ENCODE results near the gene ALOX15B.
"Not testable (repeated sequence)": the region's sequence is repeated elsewhere in the genome, so short reads cannot be mapped to it uniquely, and the experiment has no call there.

Gene ALOX15B

DNA sequence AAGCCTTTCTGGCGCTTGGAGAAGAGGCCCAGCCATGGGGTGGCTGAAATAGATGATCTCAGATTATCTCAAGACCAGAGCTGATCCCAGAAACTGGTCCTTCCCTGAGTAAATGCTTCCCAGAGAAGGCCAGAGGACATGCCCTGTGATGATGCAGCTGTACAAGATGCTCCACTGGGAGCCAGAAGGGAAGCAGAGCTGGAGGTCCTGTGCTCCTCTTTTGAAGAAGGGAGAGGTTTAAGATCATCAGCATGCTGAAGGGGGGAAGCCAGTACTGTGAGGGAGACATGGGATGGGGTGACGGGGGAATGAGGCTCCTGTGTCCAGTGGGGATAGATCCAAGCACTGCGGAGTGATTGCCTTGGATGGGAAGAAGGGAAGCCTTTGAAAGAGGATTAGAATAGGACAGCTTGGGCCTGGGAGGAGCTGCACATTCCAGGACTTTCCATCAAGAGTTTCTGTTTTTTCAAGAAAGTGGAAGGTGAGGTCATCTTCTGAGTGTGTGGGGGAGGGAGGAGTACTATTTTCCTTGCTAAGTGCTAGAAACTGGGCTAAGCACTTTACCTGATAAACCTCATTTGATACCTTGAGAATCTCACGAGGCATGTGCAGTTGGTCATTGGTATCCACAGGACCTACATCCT is 16.4 kb upstream of the ALOX15B start:
- H3K4me1 ChIP-seq (ENCODE audit: low read length): no peaks in the 10 kb centered on the region
- H2AFZ ChIP-seq (ENCODE audit: low read depth, low read length): no peak overlapping the region

DNA sequence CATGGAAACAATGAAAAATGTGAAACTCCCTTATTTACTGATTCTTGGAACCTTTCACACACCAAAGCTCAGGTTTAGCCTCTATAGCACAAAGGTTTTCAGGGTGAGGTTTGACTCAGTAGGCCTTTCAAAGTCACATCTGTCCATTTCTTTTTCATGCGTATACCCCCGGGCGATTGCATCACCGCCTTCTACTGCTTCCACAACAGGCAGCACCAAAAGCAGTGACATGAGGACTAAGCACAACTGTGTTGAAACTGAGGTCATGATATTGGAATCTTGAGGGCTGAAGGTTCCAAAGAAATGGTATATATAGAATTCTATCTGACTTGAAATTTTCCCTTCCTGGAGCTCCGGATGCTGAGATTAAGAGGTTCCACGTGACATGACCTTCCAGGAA is 14.7 kb upstream of the ALOX15B start:
- H3K27ac ChIP-seq (ENCODE audit: low read length); H3K4me3 ChIP-seq (ENCODE audit: low read length); H3K9me3 ChIP-seq (ENCODE audit: insufficient read depth, low read length); H3K79me2 ChIP-seq (ENCODE audit: low read length); H4K20me1 ChIP-seq (ENCODE audit: insufficient read depth, low read length); H3K27me3 ChIP-seq (ENCODE audit: low read depth, low read length); H3K4me1 ChIP-seq (ENCODE audit: low read length); H3K36me3 ChIP-seq (replicated peaks; ENCODE audit: low read depth, low read length); H3K9ac ChIP-seq (ENCODE audit: low read length); H3K4me2 ChIP-seq (ENCODE audit: low read length); H2AFZ ChIP-seq (ENCODE audit: low read depth, low read length): not testable (repeated sequence)

More for the DNA sequence above, 16.4 kb upstream of the ALOX15B start:
- H3K4me3 ChIP-seq (ENCODE audit: low read length): no peak overlapping the region
- H3K4me2 ChIP-seq (ENCODE audit: low read length): no peak overlapping the region
- H3K36me3 ChIP-seq (replicated peaks; ENCODE audit: low read depth, low read length): no peaks in the 10 kb centered on the region
- peaks cover 3% of the 10 kb centered on the region; the same call in 1 of the 2 replicates for H3K27me3 ChIP-seq (ENCODE audit: low read depth, low read length)
- H3K9me3 ChIP-seq (ENCODE audit: insufficient read depth, low read length): no peaks in the 10 kb centered on the region
- H3K9ac ChIP-seq (ENCODE audit: low read length): no peak overlapping the region
- no peak for TF ChIP-seq EZH2phosphoT487 (IDR thresholded peaks at IDR 0.05; ENCODE audit: low read depth)
- TF ChIP-seq, protein P1, sequence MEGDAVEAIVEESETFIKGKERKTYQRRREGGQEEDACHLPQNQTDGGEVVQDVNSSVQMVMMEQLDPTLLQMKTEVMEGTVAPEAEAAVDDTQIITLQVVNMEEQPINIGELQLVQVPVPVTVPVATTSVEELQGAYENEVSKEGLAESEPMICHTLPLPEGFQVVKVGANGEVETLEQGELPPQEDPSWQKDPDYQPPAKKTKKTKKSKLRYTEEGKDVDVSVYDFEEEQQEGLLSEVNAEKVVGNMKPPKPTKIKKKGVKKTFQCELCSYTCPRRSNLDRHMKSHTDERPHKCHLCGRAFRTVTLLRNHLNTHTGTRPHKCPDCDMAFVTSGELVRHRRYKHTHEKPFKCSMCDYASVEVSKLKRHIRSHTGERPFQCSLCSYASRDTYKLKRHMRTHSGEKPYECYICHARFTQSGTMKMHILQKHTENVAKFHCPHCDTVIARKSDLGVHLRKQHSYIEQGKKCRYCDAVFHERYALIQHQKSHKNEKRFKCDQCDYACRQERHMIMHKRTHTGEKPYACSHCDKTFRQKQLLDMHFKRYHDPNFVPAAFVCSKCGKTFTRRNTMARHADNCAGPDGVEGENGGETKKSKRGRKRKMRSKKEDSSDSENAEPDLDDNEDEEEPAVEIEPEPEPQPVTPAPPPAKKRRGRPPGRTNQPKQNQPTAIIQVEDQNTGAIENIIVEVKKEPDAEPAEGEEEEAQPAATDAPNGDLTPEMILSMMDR (IDR thresholded peaks at IDR 0.05; ENCODE audit: low read depth, low read length): no peak
- no peaks in the 10 kb centered on the region for H4K20me1 ChIP-seq (ENCODE audit: insufficient read depth, low read length)
- no peak overlapping the region for H3K27ac ChIP-seq (ENCODE audit: low read length)
- H3K79me2 ChIP-seq (ENCODE audit: low read length): no peaks in the 10 kb centered on the region

DNA sequence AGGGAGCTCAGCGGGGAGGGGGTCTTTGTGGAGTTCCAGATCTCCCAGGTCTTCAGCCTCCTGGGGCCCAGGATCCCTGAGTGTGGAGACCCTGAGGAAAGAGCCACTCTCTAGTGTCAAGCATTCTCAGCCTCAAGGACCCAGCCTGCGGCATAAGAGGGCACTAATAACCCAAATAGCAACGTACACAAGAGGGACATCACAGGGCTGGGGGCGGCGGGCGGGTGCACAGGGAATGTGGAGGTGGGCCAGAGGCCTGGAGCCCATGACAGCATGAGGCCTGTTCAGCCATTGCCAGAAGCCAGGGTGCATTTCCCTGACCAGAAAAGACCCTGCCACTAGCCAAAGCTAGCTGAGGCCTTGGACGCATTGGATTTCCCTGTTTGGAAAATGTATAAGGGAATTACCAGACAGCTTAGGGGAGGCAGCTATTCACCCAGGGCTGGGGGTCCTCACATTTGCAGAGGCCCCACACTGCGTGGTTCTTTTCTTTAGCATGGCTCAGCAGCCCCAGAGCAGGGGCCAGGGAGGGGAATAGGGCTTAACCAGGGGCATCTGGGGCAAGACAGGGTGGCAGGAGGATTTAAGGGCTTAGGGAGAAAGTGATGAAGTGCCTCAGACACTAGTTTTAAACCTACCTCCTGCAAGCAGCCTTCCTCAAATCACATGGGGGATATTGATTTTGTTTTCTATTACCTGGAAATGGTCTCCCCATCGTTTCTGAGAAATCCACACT is 13.5 kb upstream of the ALOX15B start:
- Histone ChIP-seq H3K4me2 (ENCODE audit: low read length) (no peak overlapping the region), H3K79me2 (ENCODE audit: low read length) (no peaks in the 10 kb centered on the region), H3K9me3 (ENCODE audit: insufficient read depth, low read length) (no peaks in the 10 kb centered on the region), H3K27ac (ENCODE audit: low read length) (no peak overlapping the region), H4K20me1 (ENCODE audit: insufficient read depth, low read length) (no peaks in the 10 kb centered on the region), H3K9ac (ENCODE audit: low read length) (no peak overlapping the region), H3K4me1 (ENCODE audit: low read length) (no peaks in the 10 kb centered on the region), H3K36me3 (replicated peaks; ENCODE audit: low read depth, low read length) (no peaks in the 10 kb centered on the region), H2AFZ (ENCODE audit: low read depth, low read length) (no peak overlapping the region), H3K4me3 (ENCODE audit: low read length) (no peak overlapping the region), H3K27me3 (ENCODE audit: low read depth, low read length) (peaks cover 8% of the 10 kb centered on the region; the same call in 1 of the 2 replicates)
- TF ChIP-seq, protein P1 (IDR thresholded peaks at IDR 0.05; ENCODE audit: low read depth, low read length): no peak
- TF ChIP-seq EZH2phosphoT487 (IDR thresholded peaks at IDR 0.05; ENCODE audit: low read depth): no peak

DNA sequence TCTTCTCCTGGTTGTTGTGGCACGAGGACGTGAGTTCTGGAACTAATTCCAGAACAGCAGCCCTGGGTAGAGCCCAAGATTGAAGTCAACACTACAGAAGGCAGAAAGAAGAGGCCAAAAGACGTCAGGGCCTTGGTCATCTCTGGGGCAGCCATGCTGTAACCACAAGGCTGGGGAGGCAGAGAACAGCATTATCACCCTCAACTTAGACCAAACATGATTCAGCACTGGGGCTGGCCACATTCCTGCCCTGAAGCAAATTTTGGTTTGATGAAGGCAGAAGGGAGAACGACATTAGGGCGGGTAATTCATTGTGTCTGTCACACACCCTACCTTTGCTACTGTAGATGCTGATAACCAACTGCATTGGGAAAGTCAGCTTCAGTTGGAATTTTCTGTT is 9.7 kb upstream of the ALOX15B start:
- Histone ChIP-seq H3K79me2 (ENCODE audit: low read length) (no peaks in the 10 kb centered on the region), H3K27me3 (ENCODE audit: low read depth, low read length) (peaks cover 8% of the 10 kb centered on the region; the same call in 1 of the 2 replicates), H3K9me3 (ENCODE audit: insufficient read depth, low read length) (no peaks in the 10 kb centered on the region), H3K4me2 (ENCODE audit: low read length) (no peak overlapping the region), H3K9ac (ENCODE audit: low read length) (no peak overlapping the region), H3K27ac (ENCODE audit: low read length) (no peak overlapping the region), H2AFZ (ENCODE audit: low read depth, low read length) (no peak overlapping the region), H3K4me1 (ENCODE audit: low read length) (no peaks in the 10 kb centered on the region), H3K36me3 (replicated peaks; ENCODE audit: low read depth, low read length) (no peaks in the 10 kb centered on the region), H4K20me1 (ENCODE audit: insufficient read depth, low read length) (no peaks in the 10 kb centered on the region), H3K4me3 (ENCODE audit: low read length) (no peak overlapping the region)
- TF ChIP-seq, protein P1 (IDR thresholded peaks at IDR 0.05; ENCODE audit: low read depth, low read length): no peak
- no peak for TF ChIP-seq EZH2phosphoT487 (IDR thresholded peaks at IDR 0.05; ENCODE audit: low read depth)
